ENCODE results near the gene UFC1. TPM values are rescaled to one million over a fixed set of nuclear protein-coding genes. Genes with fewer than 3 reads are reported as not detected.

UFC1 gene
- total and polyA plus RNA-seq, 2 experiments from 2014 or later = 86.2 to 89.6 TPM

DNA sequence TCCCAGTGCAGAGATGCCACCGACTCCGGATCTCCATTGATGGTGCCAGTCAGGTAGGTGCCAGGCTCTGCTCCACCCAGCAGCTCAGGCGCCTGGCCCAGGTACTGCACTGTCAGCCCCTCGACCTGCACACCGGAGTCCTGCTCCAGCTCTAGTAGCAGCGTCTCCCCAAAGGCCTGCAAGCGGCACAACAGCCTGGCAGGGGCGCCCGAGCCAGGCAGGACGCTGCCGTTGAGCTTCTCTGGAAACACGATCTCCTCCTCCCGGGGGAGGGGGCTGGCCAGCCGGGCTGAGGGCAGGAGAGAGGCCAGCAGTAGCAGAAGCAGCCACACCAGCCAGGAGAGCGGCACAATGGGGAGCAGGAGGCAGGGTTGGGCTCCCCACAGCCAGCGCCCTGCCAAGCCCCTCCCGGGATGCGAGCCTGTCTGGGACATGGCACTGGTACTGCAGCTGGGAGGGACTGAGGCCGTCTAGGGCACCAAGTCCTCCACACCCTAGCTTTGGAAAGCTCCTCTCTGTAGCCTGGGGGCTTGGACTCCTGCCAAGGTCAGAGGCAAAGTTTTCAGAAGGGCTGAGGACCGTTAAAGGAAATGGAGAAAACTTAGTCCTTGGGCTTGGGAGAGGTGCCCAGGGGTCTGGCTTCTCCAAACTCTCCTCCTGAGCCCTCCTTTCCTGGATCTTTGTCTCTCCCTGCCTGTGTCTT lies 44.6 kb downstream of the UFC1 start:
- H4K20me1 ChIP-seq (ENCODE audit: insufficient read depth) = no peaks in the 10 kb centered on the region
- in situ Hi-C loops (cut with MboI) = no loop called here
- peak overlapping the region; percentile 98 for H3K9ac ChIP-seq
- peak; percentile 75 for DNase-seq
- H3K27ac ChIP-seq = peak overlapping the region; percentile 100
- peaks cover 51% of the 10 kb centered on the region for H3K4me1 ChIP-seq (ENCODE audit: insufficient read depth)
- no peaks in the 10 kb centered on the region for H3K27me3 ChIP-seq (replicated peaks; ENCODE audit: insufficient read depth)
- peaks cover 33% of the 10 kb centered on the region for H3F3A ChIP-seq (ENCODE audit: insufficient read depth)
- 1 to 2% methylated on average over 19 to 20 of the region's 20 CpGs for WGBS, 2 experiments (ENCODE audit: low coverage in 1 of 2, low lambda C conversion rate in 2 of 2, missing lambda C conversion rate in 2 of 2)
- H3K36me3 ChIP-seq (ENCODE audit: low read depth) = 0 out of 2 replicates have a peak, but pooled peaks cover 5% of the 10 kb centered on the region
- H3K4me3 ChIP-seq = peak overlapping the region; percentile 82
- H3K79me2 ChIP-seq (ENCODE audit: insufficient read depth) = peaks cover 49% of the 10 kb centered on the region
- peak overlapping the region; percentile 76 for H2AFZ ChIP-seq
- H3K4me2 ChIP-seq (ENCODE audit: unreplicated experiment) = peak overlapping the region; percentile 98
- H3K9me3 ChIP-seq (ENCODE audit: low read depth) = no peaks in the 10 kb centered on the region
- TF ChIP-seq EZH2phosphoT487 (IDR thresholded peaks at IDR 0.05; ENCODE audit: insufficient read depth, low read depth) (no peak), EZH2 (IDR thresholded peaks at IDR 0.05; ENCODE audit: insufficient read depth, poor library complexity, severe bottlenecking) (no peak)
- H3K9me2 ChIP-seq (ENCODE audit: insufficient read depth) = no peaks in the 10 kb centered on the region

DNA sequence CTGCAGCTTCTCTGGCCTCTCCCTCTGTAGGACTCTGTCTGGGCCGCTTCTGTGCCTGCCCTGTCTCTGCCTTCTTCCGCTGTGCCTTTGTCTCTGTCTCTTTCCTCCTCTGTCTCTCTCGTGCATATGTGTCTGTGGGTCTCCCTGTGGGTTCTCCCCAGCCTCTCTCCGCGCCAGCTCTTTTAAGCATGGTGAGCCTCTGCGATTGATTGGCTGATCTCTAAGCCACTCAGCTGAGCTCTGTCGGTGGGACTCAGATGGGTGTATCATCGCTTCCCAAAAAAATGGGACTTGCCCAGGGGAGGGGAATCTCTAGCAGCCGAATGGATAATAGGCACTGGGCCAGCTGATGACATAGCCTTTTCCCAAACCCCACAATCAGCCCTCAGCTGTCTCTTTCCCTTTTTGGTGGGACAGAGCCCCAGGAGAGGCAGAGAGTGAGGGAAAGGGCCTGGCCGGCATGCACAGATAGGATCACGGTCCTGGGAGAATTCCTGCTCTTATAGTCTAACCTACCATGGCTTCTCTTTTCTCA lies 45.2 kb downstream of the UFC1 start, which contains the start of gene ADAMTS4:
ADAMTS4 (minus strand) TSS at position 158 of the 535 bp plus-strand sequence. CDS start 427 bp downstream, outside the sequence.
- Histone ChIP-seq H3K79me2 (ENCODE audit: insufficient read depth) (peaks cover 55% of the 10 kb centered on the region), H3K27ac (peak within 1 kb of the TSS; percentile 100), H3K9ac (peak within 1 kb of the TSS; percentile 98), H3F3A (ENCODE audit: insufficient read depth) (peaks cover 37% of the 10 kb centered on the region), H3K9me2 (ENCODE audit: insufficient read depth) (no peaks in the 10 kb centered on the region), H2AFZ (peak within 1 kb of the TSS; percentile 76), H3K4me3 (peak within 1 kb of the TSS; percentile 82), H3K9me3 (ENCODE audit: low read depth) (no peaks in the 10 kb centered on the region), H3K27me3 (replicated peaks; ENCODE audit: insufficient read depth) (no peaks in the 10 kb centered on the region), H3K4me2 (ENCODE audit: unreplicated experiment) (peak within 1 kb of the TSS; percentile 98), H3K36me3 (ENCODE audit: low read depth) (peaks cover 7% of the 10 kb centered on the region; the same call in 1 of the 2 replicates), H4K20me1 (ENCODE audit: insufficient read depth) (no peaks in the 10 kb centered on the region), H3K4me1 (ENCODE audit: insufficient read depth) (peaks cover 57% of the 10 kb centered on the region)
- in situ Hi-C loops (cut with MboI) = no loop called here
- DNase-seq = peak; percentile 91
- WGBS, 2 experiments (ENCODE audit: low coverage in 1 of 2, low lambda C conversion rate in 2 of 2, missing lambda C conversion rate in 2 of 2) = 10 to 11% methylated on average over 10 to 11 of the region's 11 CpGs
- TF ChIP-seq EZH2phosphoT487 (IDR thresholded peaks at IDR 0.05; ENCODE audit: insufficient read depth, low read depth) (no peak), EZH2 (IDR thresholded peaks at IDR 0.05; ENCODE audit: insufficient read depth, poor library complexity, severe bottlenecking) (no peak)

DNA sequence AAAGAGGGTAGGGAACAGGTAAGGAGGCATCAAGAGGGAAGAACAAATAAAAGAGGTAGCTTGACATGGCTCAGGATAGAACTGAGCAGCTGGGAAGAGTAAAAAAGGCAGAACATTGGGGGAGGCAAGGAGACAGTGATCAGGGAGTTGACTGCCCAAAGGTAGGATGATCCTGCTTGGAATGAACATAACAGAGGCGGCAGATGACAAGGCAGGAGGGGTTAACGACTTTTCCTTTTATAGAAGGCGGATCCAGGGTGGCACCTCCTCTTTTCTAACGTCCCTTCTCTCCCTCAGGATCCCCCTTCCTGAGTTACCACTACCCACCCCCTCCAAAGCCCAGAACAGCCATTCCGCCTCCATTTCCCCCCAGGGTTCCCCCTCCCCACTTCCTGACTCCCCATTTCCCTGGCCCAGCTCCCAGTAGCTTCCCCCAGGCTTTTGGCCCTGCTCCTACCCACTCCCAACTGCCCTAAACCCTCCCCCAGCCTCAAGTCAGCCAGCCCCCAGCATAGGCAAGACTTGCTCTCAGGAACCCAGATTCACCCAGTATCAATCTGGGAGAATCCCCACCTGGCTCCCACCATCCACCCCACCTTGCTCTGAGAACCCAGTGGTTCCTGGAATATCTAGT lies 45.8 kb downstream of the UFC1 start:
- peaks cover 57% of the 10 kb centered on the region for H3K4me1 ChIP-seq (ENCODE audit: insufficient read depth)
- peaks cover 58% of the 10 kb centered on the region for H3K79me2 ChIP-seq (ENCODE audit: insufficient read depth)
- in situ Hi-C loops (cut with MboI) = no loop called here
- no peak for DNase-seq
- peaks cover 43% of the 10 kb centered on the region for H3F3A ChIP-seq (ENCODE audit: insufficient read depth)
- peak overlapping the region; percentile 98 for H3K9ac ChIP-seq
- no peaks in the 10 kb centered on the region for H3K27me3 ChIP-seq (replicated peaks; ENCODE audit: insufficient read depth)
- peaks cover 12% of the 10 kb centered on the region; the same call in 1 of the 2 replicates for H3K36me3 ChIP-seq (ENCODE audit: low read depth)
- H3K4me2 ChIP-seq (ENCODE audit: unreplicated experiment) = peak overlapping the region; percentile 98
- H4K20me1 ChIP-seq (ENCODE audit: insufficient read depth) = no peaks in the 10 kb centered on the region
- 0 out of 2 replicates have a peak overlapping the region, but pooled peaks have one; percentile 82 for H3K4me3 ChIP-seq
- H3K9me3 ChIP-seq (ENCODE audit: low read depth) = no peaks in the 10 kb centered on the region
- peak overlapping the region; percentile 100 for H3K27ac ChIP-seq
- TF ChIP-seq EZH2 (IDR thresholded peaks at IDR 0.05; ENCODE audit: insufficient read depth, poor library complexity, severe bottlenecking) (no peak), EZH2phosphoT487 (IDR thresholded peaks at IDR 0.05; ENCODE audit: insufficient read depth, low read depth) (no peak)
- H2AFZ ChIP-seq = peak overlapping the region; percentile 39; the same call in 1 of the 2 replicates
- WGBS, 2 experiments (ENCODE audit: low coverage in 1 of 2, low lambda C conversion rate in 2 of 2, missing lambda C conversion rate in 2 of 2) = 65 to 66% methylated on average over 5 of the region's 5 CpGs
- no peaks in the 10 kb centered on the region for H3K9me2 ChIP-seq (ENCODE audit: insufficient read depth)

DNA sequence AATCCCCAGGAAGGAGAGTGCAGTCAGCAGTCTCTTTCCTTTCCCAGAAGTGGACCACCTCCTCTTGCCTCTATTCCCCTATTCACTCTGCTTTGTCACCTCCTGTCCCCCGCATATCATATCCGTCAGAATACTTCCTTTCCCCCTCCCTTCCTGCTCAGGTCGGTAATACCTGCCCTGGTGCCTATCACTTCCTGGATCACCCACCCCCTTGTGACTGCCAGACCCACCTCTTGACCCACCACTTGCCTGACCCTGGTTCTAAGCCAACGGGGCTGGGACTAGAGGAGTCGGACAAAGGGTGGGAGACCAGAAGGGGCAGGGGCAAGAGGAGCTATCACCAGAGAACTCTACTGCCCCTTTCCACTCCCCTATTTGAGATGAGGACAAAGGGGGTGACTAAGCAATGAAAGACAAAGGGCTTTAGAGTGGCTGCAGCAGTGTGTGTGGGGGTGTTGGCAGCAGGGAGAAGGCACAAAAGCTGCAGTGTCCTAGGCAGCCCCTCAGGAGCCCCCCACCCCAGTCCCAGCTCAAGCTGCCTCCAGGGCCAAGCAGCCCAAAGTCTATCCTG lies 46.7 kb downstream of the UFC1 start:
- no peak overlapping the region; the same call in 1 of the 2 replicates for H3K4me3 ChIP-seq
- peaks cover 12% of the 10 kb centered on the region; the same call in 1 of the 2 replicates for H3K36me3 ChIP-seq (ENCODE audit: low read depth)
- no peak for TF ChIP-seq EZH2phosphoT487 (IDR thresholded peaks at IDR 0.05; ENCODE audit: insufficient read depth, low read depth)
- no peak for TF ChIP-seq EZH2 (IDR thresholded peaks at IDR 0.05; ENCODE audit: insufficient read depth, poor library complexity, severe bottlenecking)
- peak overlapping the region; percentile 63; the same call in 1 of the 2 replicates for H2AFZ ChIP-seq
- H3K9ac ChIP-seq = peak overlapping the region; percentile 90
- peaks cover 57% of the 10 kb centered on the region for H3K4me1 ChIP-seq (ENCODE audit: insufficient read depth)
- H3K9me2 ChIP-seq (ENCODE audit: insufficient read depth) = no peaks in the 10 kb centered on the region
- H3K27ac ChIP-seq = peak overlapping the region; percentile 97
- H3K9me3 ChIP-seq (ENCODE audit: low read depth) = no peaks in the 10 kb centered on the region
- H3K79me2 ChIP-seq (ENCODE audit: insufficient read depth) = peaks cover 58% of the 10 kb centered on the region
- DNase-seq = no peak
- 69 to 71% methylated on average over 5 of the region's 5 CpGs for WGBS, 2 experiments (ENCODE audit: low coverage in 1 of 2, low lambda C conversion rate in 2 of 2, missing lambda C conversion rate in 2 of 2)
- H3F3A ChIP-seq (ENCODE audit: insufficient read depth) = peaks cover 47% of the 10 kb centered on the region
- peak overlapping the region; percentile 84 for H3K4me2 ChIP-seq (ENCODE audit: unreplicated experiment)
- H3K27me3 ChIP-seq (replicated peaks; ENCODE audit: insufficient read depth) = no peaks in the 10 kb centered on the region
- H4K20me1 ChIP-seq (ENCODE audit: insufficient read depth) = no peaks in the 10 kb centered on the region
- in situ Hi-C loops (cut with MboI) = no loop called here
